Colonic mucosa (tissue), 4 donors: ENCODE measurements around the gene OR2V2. TPM values are rescaled to one million over a fixed set of nuclear protein-coding genes. Genes with fewer than 3 reads are reported as not detected.

ENCODE experiments used
- DNase-seq: peaks from one replicate; pipeline ENCODE4 v3.0.0-alpha.2; 2020
- H3K27ac ChIP-seq: fragments of 200-600 bp; one replicate; pipeline ENCODE4 v1.8.0; 2021
- H3K27me3 ChIP-seq: fragments of 200-600 bp; one replicate; pipeline ENCODE4 v1.8.0; 2021
- H3K36me3 ChIP-seq: fragments of 200-600 bp; one replicate; pipeline ENCODE4 v1.8.0; 2021
- H3K4me1 ChIP-seq: fragments of 200-600 bp; one replicate; pipeline ENCODE4 v1.8.0; 2021; ENCODE audit warnings: mild to moderate bottlenecking
- H3K4me3 ChIP-seq: fragments of 200-600 bp; one replicate; pipeline ENCODE4 v1.8.0; 2021
- H3K9ac ChIP-seq, 2 donors: one replicate each; pipeline ENCODE4 v1.7.0; 2013; ENCODE audit warnings: control low read depth in 2 of 2, low read depth in 2 of 2, low read length in 2 of 2
- H3K9me3 ChIP-seq: fragments of 200-600 bp; one replicate; pipeline ENCODE4 v1.8.0; 2021
- CTCF ChIP-seq: fragments of 200-600 bp; IDR thresholded peaks from one replicate; pipeline ENCODE4 v1.8.0; 2022; ENCODE audit warnings: antibody characterized with exemption, mild to moderate bottlenecking
- intact Hi-C: fragments of 100-400 bp; cut with DNase I; formaldehyde crosslinking; loops from one replicate; pipeline ENCODE4 v1.14.1; 2022
- total RNA-seq, 2 donors: library from RNA; stranded (reverse); fragmentation: NEBNext Ultra II Directional in 1 of 2; extraction: Animal tissue kit (Norgen Biotek cat#: 25700) in 1 of 2; gene quantifications; one replicate each; pipeline ENCODE4 v1.2.1, GENCODE V29; 2021
- donor health status: healthy.
- donor health status: DM: no; HTN: no; CAD: no.
- donor health status: DM: no; HTN: no; CAD: no.

Gene OR2V2
- total RNA-seq, 2 donors from 2014 or later, result not detected

GRCh38 chr5:181119105-181119504, 28.3 kb upstream of the OR2V2 start:
- H3K36me3 ChIP-seq, result no peaks in the 10 kb centered on the region
- no peaks in the 10 kb centered on the region for H3K9me3 ChIP-seq
- H3K9ac ChIP-seq, result no peak overlapping the region
- no peak for DNase-seq
- no peak overlapping the region for H3K4me3 ChIP-seq
- no peak for TF ChIP-seq CTCF
- intact Hi-C loops, result no loop called here
- H3K27me3 ChIP-seq, result peaks cover 22% of the 10 kb centered on the region
- no peak overlapping the region for H3K27ac ChIP-seq
- no peaks in the 10 kb centered on the region for H3K4me1 ChIP-seq

GRCh38 chr5:181120306-181120705, 27.1 kb upstream of the OR2V2 start:
- H3K27me3 ChIP-seq, result peaks cover 10% of the 10 kb centered on the region
- H3K27ac ChIP-seq, result no peak overlapping the region
- H3K9ac ChIP-seq, result no peak overlapping the region
- no peaks in the 10 kb centered on the region for H3K36me3 ChIP-seq
- no peak overlapping the region for H3K4me3 ChIP-seq
- intact Hi-C loops, result no loop called here
- TF ChIP-seq CTCF, result no peak
- no peaks in the 10 kb centered on the region for H3K4me1 ChIP-seq
- H3K9me3 ChIP-seq, result no peaks in the 10 kb centered on the region
- DNase-seq, result no peak

DNA sequence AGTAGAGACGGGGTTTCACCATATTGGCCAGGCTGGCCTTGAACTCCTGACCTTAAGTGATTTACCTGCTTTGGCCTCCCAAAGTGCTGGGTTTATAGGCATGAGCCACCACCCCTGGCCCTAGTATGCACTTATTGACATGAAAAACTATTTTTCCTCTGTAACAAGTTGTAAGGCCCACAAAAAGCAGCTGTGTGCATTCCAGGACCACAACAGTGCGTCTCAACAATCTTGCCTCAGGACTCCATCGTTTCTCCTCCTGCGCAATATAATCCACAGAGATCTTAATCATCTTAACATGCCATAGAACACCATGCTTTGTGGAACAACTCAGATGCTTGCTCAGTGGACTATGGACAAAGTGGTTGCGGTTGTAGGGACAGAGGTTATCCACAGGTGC, 26.6 kb upstream of the OR2V2 start:
- H3K27ac ChIP-seq, result no peak overlapping the region
- intact Hi-C loops, result no loop called here
- no peak for TF ChIP-seq CTCF
- DNase-seq, result no peak
- no peaks in the 10 kb centered on the region for H3K9me3 ChIP-seq
- no peak overlapping the region for H3K9ac ChIP-seq
- H3K4me3 ChIP-seq, result no peak overlapping the region
- peaks cover 6% of the 10 kb centered on the region for H3K27me3 ChIP-seq
- H3K4me1 ChIP-seq, result no peaks in the 10 kb centered on the region
- H3K36me3 ChIP-seq, result no peaks in the 10 kb centered on the region

DNA sequence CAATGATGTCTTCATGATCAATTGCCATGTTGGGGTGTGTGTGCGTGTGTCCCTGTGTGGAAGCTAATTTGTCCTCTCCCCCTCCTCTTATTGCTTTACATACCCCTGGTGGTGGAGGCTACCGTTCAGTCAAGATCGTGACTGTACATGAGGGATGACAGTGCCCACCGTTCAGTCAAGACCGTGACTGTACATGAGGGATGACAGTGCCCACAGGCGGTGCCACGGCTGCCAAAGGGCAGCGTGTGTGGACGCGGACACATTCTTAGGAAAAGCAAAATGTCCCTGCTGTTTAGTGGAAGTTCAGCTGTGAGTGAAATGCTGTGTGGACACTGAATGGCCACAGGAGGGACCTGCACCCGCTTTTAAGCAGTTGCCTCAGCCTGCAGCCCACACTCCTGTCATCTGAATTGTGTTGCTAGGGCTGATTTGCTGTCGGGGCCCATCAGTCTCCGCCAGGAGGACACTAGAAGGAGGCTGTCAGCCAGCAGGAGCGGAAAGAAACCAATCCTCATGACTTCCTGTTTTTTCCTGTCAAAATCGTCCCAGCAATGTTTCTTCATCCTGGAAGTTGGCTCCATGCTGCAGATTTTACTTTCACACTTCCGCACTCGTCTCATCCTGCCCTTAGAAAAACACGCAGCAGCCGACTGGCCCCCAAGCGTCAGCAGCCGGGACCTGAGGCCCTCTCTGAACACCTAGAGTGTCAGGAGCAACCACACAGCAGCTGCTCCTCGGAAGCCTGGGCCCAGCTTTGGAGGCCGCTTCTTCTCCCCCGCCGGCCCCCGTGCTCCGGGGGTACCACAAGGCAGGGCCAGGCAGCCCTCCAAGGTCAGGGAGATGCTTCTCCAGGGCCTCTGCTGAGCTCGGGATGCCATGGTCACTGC, 25.5 kb upstream of the OR2V2 start:
- Histone ChIP-seq H3K27ac (no peak overlapping the region), H3K27me3 (no peaks in the 10 kb centered on the region), H3K9ac (no peak overlapping the region), H3K4me1 (no peaks in the 10 kb centered on the region), H3K9me3 (no peaks in the 10 kb centered on the region), H3K4me3 (no peak overlapping the region), H3K36me3 (no peaks in the 10 kb centered on the region)
- DNase-seq, result no peak
- intact Hi-C loops, result no loop called here
- TF ChIP-seq CTCF, result no peak

- Histone ChIP-seq H3K9ac (no peak overlapping the region), H3K36me3 (no peaks in the 10 kb centered on the region), H3K27me3 (no peaks in the 10 kb centered on the region), H3K27ac (no peak overlapping the region), H3K4me3 (no peak overlapping the region), H3K9me3 (no peaks in the 10 kb centered on the region), H3K4me1 (no peaks in the 10 kb centered on the region)
- no peak for TF ChIP-seq CTCF
- no peak for DNase-seq
- intact Hi-C loops, result no loop called here
Observed at GRCh38 chr5:181124526-181124925, 22.9 kb upstream of the OR2V2 start.
